8988T (cell line): ENCODE results near the gene HBEGF.

Experiments used
- DNase-seq: peaks from one replicate; pipeline ENCODE4 v3.0.0; 2011

Gene HBEGF

GRCh38 chr5:140331638-140332037 lies 14.8 kb downstream of the HBEGF start:
- no peak for DNase-seq

GRCh38 chr5:140329739-140330481 lies 16.5 kb downstream of the HBEGF start:
- DNase-seq: no peak

DNA sequence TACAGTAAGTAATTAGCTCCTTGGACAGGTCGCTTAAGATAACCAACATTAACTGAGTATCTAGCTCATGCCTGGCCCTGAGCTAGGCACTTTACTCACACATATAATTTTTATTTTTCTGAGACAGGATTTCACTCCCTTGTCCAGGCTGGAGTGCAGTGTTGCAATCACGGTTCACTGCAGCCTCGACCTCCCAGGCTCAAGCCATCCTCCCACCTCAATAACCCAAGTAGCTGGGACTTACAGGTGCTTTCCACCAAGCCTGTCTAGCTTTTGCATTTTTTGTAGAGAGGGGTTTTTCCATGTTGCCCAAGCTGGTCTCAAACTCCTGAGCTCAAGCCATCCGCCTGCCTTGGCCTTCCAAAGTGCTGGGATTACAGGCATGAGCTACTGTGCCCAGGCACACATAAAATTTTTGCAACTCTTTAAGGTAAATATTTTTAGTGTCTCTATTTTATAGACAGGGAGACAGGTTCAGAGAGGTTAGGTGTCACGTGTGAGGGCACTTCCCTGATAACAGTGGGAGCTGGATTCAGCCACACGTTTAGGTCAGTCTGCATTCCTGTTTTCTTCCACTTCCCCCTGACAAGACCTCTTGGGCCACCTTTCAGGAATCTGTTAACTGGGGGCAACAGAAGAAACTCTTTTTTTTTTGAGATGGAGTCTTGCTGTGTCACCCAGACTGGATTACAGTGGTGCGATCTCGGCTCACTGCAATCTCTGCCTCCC lies 18.2 kb downstream of the HBEGF start:
- DNase-seq: no peak

GRCh38 chr5:140327589-140327988 lies 18.8 kb downstream of the HBEGF start:
- DNase-seq: no peak

DNA sequence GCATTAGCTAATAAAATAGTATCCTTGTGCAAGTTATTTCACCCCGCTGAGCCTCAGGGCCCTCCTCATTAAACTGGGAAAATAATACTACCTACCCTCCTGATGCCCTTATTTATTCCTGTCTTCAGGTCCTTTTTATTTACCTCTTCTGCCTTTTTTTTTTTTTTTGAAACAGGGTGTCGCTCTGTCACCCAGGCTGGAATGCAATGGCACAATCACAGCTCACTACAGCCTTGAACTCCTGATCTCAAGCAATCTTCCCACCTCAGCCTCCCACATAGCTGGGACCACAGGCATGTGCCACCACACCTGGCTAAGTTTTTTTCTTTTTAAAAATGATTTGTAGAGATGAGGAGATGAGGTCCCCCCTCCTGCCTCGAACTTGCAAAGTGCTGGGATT lies 20.9 kb downstream of the HBEGF start:
- no peak for DNase-seq

GRCh38 chr5:140324617-140325241 lies 21.7 kb downstream of the HBEGF start:
- DNase-seq: no peak

DNA sequence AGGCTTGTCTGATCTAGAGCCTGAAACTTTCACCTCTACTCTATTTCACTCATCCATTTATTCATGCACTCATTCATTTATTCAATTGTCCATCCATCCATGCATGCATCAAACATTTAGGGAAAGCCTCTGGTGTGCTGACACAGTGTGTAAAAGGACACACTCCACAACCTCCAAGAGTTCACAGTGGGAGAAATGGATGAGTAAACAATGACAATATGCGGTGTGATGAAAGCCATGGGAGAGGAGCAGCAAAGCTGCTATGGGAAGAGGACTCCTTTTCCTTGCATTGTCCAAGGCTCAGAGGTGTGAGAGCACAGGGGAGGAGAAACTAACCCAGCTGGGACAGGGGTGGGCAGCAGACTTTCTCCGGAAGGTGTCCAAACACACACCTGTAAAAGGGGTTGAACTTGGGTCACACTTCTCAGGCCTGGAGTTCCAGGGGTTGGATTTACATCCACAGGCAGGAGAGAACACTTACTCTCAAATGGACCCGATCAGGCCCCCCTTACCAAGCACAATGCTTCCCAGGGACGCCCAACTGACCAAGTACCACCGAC lies 22.3 kb downstream of the HBEGF start:
- DNase-seq: no peak

DNA sequence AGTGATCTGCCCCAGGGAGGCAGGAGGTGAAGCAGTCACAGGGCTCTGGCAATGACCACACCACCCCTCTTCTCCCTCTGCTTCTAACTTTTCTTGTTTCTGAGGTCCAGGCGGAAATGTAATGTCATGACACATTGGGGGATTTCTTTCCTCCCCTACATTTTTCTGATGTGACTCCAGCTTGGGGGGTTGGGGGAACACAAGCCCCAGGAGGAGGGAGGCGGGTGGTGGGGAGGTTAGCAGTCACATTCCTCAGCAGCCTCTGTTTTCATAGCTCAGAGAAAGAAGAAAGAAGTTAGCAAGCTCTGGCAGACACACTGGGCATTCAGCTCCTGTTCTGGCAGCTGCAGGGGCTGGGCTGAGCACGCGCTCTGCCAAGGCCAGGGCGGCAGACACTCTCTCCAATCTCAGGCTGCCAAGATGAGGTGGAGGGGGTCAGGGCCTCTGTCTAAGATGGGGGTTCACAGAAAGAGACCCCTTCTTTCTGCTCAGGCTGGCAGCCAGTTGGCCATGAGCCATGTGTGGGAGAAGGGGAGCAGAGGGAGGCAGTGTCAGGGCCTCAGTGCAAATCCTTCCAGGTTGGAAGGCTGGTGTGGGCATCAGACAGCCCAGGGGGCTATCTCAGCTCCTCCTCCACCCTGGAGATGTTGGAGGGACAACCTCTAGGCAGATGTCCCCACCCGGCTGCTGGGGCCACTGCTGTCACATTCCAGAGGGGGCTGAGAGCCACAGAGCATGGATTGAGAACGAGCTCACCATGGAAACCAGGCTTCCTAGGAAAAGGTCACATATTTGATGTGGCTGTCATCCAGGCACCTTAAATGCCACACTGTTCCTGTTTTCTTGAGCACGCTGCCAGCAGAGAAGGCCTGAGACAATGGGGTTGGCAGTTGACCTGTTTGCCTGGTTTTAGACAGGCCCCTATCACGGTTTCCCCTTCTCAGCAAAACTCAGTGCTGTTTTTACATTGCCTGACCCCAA lies 23.4 kb downstream of the HBEGF start:
- no peak for DNase-seq

DNA sequence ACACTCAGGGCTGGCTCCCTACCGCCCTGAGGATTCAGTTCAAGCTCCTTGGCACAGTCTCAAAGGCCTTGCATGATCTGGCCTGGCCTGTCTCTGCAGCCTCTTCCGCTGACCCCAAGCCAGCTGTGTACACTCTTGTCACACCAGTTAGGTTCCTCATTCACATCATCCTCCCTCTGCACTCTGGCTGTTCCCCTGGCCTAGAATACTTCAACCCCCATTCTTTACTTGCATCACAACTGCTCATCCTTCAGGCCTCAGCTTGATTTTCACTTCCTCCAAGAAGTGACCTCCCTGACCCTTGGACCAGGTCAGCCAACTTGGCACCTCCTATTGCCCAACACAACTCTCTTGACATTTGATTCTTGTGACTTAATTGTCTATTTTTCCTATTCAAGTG lies 24.6 kb downstream of the HBEGF start:
- DNase-seq: no peak

DNA sequence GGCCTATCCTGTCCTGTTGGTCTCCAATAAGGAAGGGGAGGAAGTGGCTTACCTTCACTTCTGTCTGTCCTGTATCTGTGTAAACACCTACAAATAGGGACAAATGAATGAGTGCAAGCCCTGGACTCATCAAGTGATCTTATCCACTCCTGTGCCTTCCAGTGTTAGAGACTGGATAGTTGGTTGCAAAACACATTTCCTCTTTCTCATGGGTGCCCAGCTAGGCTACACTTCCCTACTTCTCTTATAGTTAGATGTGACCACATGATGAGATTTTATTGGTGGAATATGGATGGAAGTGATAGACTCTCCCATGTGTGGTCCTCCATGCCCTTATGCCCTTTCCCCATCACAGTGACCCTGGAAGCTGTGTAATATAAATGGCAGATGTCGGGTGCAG lies 26.6 kb downstream of the HBEGF start:
- DNase-seq: no peak

DNA sequence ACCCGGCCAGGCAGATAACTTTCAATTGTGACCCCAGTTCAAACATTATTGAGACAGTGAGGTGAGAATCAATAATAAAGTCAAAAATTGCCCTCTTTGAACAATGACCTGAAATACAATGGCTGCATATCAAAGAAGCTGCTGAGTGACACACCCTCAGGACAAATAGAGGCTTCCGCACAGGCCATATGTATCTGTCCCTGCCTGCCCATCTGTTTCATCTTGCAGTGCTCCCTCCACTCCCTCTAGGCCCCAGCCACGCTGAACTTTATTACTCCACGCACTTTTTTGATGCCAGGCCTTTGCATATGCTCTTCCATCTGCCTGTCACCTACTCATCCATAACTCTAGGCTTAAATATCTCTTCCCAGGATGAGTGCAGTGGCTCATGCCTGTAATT lies 27.6 kb downstream of the HBEGF start:
- no peak for DNase-seq

GRCh38 chr5:140317859-140318258 lies 28.5 kb downstream of the HBEGF start:
- DNase-seq: no peak

GRCh38 chr5:140312791-140313189 lies 33.6 kb downstream of the HBEGF start:
- DNase-seq: no peak

DNA sequence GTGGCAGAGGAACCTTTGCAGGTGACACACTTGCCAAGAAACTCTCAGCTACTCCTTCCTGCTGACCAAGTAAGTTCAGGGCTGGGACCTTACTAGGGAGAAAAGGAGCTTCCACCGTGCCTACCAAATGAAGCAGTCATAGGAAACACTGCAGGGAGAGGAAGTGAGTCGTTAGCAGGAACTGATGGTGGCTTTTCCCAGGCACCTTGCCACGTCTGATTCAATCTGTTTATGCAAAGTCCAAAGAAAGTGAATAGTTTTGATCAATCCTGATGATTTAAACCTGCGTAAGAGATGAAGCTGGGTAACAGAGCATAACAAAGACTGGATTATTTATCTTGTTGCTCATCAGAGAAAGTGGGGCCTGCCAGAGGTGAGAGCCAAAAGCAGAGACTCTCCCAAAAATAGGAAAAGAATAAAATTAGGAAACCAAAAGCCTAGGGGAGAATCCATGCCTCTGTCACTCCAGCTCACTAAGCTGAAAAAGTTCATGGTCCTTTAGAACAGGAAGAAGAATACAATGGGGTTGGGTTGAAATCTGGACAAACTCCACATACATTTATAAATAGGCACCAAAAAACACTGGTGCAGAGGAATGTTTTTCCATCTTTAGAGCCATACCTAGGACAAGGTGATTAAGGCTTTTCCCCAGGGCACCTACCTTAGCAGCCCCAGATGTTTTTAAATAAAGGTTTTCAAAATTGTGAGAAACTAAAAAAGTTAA lies 34.2 kb downstream of the HBEGF start:
- no peak for DNase-seq

GRCh38 chr5:140311011-140311467 lies 35.4 kb downstream of the HBEGF start:
- DNase-seq: no peak

- DNase-seq: no peak
Observed at GRCh38 chr5:140310434-140310833, 36.0 kb downstream of the HBEGF start.

DNA sequence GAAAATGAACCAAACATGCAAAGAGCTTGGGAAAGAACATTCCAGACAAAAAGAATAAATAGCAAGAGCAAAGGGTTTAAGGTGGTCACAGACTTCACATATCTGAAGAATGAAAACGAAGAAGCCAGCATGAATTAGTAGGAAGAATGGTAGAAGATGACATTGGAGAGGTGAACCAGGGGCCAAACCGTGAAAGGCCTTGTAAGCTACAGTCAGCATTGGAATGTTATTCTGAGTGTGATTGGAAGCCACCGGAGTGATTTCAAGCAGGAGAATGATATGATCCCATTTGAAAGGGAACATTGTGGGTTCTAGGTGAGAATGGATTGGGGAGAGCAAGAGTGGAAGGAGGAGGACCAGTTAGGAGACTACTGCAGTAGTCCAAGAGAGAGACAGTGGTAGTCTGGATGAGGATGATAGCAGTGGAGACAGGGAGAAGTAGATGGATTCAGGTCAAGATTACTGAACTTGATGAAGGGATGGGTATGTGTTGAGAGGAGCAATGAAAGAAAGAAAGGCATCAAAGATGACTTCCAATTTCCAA lies 36.6 kb downstream of the HBEGF start:
- DNase-seq: no peak

DNA sequence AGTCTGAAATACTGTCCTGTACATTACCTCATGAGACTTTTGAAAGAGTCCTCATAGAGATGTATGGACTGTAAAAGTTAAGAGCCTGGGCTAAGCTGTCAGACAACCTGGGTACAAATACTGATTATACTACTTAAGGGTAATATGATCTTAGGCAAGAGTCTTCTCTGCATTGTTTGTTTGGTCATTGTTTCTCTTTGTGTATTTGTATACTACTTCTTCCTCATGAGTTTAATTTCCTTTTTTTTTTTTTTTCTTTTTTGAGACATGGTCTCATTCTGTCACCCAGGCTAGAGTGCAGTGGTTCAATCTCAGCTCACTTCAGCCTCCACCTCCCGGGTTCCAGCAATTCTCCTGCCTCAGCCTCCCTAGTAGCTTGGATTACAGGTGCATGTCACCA lies 40.9 kb downstream of the HBEGF start:
- no peak for DNase-seq

DNA sequence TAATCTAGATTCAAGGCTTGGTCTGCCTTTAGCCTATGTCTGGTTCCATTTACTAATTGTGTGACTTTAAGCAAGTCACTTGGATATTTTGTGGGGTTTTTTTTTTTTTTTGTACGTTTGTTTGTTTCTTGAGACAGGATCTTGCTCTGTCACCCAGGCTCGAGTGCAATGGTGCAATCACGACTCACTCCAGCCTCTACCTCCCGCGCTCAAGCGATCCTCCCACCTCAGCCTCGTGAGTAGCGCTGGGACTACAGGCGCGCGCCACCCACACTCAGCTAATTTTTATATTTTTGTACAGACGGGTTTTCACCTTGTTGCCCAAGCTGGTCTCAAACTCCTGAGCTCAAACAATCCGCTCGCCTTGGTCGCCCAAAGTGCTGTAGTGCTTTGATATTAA lies 42.4 kb downstream of the HBEGF start:
- no peak for DNase-seq

DNA sequence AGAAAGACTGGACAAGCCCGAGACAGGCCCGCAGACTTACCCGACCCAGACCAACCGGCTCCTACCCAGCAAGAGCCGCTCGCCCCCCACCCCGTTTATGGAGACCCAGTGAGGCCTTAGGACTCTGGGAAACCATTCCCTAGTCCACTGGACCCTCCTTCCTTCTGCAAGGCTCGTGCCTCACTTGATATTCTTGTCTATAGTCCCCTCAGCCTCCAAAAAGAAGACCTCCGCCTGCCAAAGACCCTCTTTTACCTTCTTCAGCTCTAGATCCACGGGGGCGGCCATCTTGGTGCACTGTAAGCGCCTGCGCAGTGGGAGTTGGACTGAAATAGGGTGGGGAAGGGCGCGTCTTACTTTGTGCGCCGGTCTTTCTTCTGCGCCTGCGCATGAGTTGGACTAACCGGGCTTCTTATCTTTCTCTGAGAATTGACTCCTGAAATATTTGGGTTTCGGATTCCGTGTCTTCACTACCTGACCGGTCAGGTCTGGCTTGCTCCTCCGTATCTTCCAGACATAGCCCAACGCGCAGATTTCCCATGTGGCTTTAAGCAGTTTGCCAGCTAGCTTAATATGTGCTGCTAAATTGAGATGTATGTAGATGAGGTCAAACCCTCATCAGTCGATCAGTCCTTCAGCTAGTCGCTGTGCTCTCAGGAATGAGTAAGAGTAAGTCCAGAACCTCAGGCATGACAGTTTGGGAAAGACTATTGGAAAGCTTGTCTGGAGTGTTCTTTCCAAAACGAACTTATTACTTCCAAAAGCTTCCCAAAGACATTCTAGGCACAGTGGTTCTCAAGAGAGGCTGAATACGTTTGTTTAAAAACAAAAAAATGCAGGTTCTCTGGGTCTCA lies 43.4 kb downstream of the HBEGF start, which contains the start of gene PFDN1:
TSS of gene PFDN1 (minus strand) at position 316 of the 854 bp plus-strand sequence. CDS start at position 288, 28 bp downstream.
- DNase-seq: peak; percentile 75
